Keratinocyte (primary cell): Measurements from ENCODE around the gene UPK1A. TPM values are rescaled to one million over a fixed set of nuclear protein-coding genes. Genes with fewer than 3 reads are reported as not detected.

Experiments used
- DNase-seq: peaks from one replicate; pipeline ENCODE4 v3.0.0-alpha.2; 2011; ENCODE audit warnings: low read depth, missing footprints, low spot score
- FAIRE-seq: peaks from 2 replicates; lab custom pipeline; 2011; peaks lifted over from hg19 to GRCh38; lab: Jason Lieb, UNC
- H2AFZ ChIP-seq: 2 replicates; pipeline ENCODE4 v1.6.0; 2012; ENCODE audit warnings: low read length, control low read depth, inconsistent platforms; ENCODE audit not compliant: control insufficient read depth
- H3K27ac ChIP-seq: 2 replicates; pipeline ENCODE4 v1.5.1; 2011; ENCODE audit warnings: low read length; ENCODE audit not compliant: control insufficient read depth, insufficient read depth
- H3K27me3 ChIP-seq: 3 replicates; pipeline ENCODE4 v1.6.0; 2011; ENCODE audit warnings: low read length; ENCODE audit not compliant: control insufficient read depth, insufficient read depth; ENCODE audit errors: extremely low read depth
- H3K36me3 ChIP-seq, 2 experiments: 2 replicates in 1 of 2; 3 replicates in 1 of 2; pipeline ENCODE4 v1.5.1; 2011; ENCODE audit warnings: low read length in 2 of 2, mild to moderate bottlenecking in 1 of 2; ENCODE audit not compliant: control insufficient read depth in 2 of 2, insufficient read depth in 2 of 2; ENCODE audit errors: extremely low read depth in 1 of 2
- H3K4me1 ChIP-seq: 3 replicates; pipeline ENCODE4 v1.5.1; 2011; ENCODE audit warnings: low read length; ENCODE audit not compliant: control insufficient read depth, insufficient read depth; ENCODE audit errors: extremely low read depth
- H3K4me2 ChIP-seq: 3 replicates; pipeline ENCODE4 v1.6.0; 2011; ENCODE audit warnings: low read depth, low read length; ENCODE audit not compliant: control insufficient read depth, insufficient read depth; ENCODE audit errors: extremely low read depth
- H3K4me3 ChIP-seq, 3 experiments: fragments of 200-600 bp in 1 of 3; sonication (generic) in 1 of 3; 2 replicates in 2 of 3; 3 replicates in 1 of 3; pipeline ENCODE4 v1.5.1; 2011 to 2016; ENCODE audit warnings: low read length in 3 of 3, mild to moderate bottlenecking in 3 of 3, control low read depth in 2 of 3, inconsistent platforms in 1 of 3, low read depth in 1 of 3, mixed read lengths in 1 of 3, mixed run types in 1 of 3, moderate library complexity in 1 of 3; ENCODE audit not compliant: control insufficient read depth in 2 of 3, insufficient read depth in 2 of 3; ENCODE audit errors: extremely low read depth in 1 of 3
- H3K79me2 ChIP-seq: 2 replicates; pipeline ENCODE4 v1.6.0; 2012; ENCODE audit warnings: low read length; ENCODE audit not compliant: control insufficient read depth, insufficient read depth
- H3K9ac ChIP-seq: 3 replicates; pipeline ENCODE4 v1.6.0; 2011; ENCODE audit warnings: low read length; ENCODE audit not compliant: control insufficient read depth, insufficient read depth; ENCODE audit errors: extremely low read depth
- H3K9me1 ChIP-seq: 3 replicates; pipeline ENCODE4 v1.6.0; 2011; ENCODE audit warnings: low read length; ENCODE audit not compliant: control insufficient read depth, insufficient read depth; ENCODE audit errors: extremely low read depth
- H3K9me3 ChIP-seq: 2 replicates; pipeline ENCODE4 v1.5.1; 2012; ENCODE audit warnings: low read depth, low read length; ENCODE audit not compliant: control insufficient read depth
- H4K20me1 ChIP-seq: 3 replicates; pipeline ENCODE4 v1.6.0; 2011; ENCODE audit warnings: low read length; ENCODE audit not compliant: control insufficient read depth, insufficient read depth; ENCODE audit errors: extremely low read depth
- EZH2 ChIP-seq: IDR thresholded peaks from one replicate; pipeline ENCODE4 v1.6.1; 2012; ENCODE audit warnings: inconsistent platforms, mild to moderate bottlenecking, low read length, moderate library complexity
- dilution Hi-C: fragments of 300-500 bp; cut with MboI; formaldehyde crosslinking; loops from one replicate; pipeline ENCODE4 v1.7.0; 2020; ENCODE audit warnings: low sequenced_read_pairs; ENCODE audit not compliant: extremely low pct_ligation_motif_present
- polyA plus RNA-seq, 5 experiments: library from polyadenylated mRNA; depleted of rRNA in 3 of 5; stranded (reverse) in 3 of 5; stranded (forward) in 1 of 5; unstranded in 1 of 5; fragments of >200 nt; gene quantifications; 1 replicate in 1 of 5; 2 replicates in 3 of 5; 3 replicates in 1 of 5; pipeline versions ENCODE4 v1.2.1 to v1.2.3, GENCODE V29; 2011 to 2012; ENCODE audit warnings: missing spikeins in 2 of 5, low read depth in 1 of 5, low replicate concordance in 1 of 5
- TF ChIP-seq, protein P1 (sequence below), 3 experiments: IDR thresholded peaks in 1 of 3; conservative IDR thresholded peaks in 1 of 3; optimal IDR thresholded peaks in 1 of 3; 2 replicates in 2 of 3; 3 replicates in 1 of 3; pipeline versions ENCODE3 to v1.5.1; 2011; ENCODE audit warnings: low read length in 3 of 3, mild to moderate bottlenecking in 3 of 3, moderate library complexity in 2 of 3, control low read depth in 1 of 3, inconsistent platforms in 1 of 3; ENCODE audit not compliant: insufficient read depth in 2 of 3; ENCODE audit errors: extremely low read depth in 1 of 3

Gene UPK1A
- polyA plus RNA-seq, 1 donor (not counting 4 experiments of a cell fraction or from before 2014, with no cell fraction given): 0.09 TPM

DNA sequence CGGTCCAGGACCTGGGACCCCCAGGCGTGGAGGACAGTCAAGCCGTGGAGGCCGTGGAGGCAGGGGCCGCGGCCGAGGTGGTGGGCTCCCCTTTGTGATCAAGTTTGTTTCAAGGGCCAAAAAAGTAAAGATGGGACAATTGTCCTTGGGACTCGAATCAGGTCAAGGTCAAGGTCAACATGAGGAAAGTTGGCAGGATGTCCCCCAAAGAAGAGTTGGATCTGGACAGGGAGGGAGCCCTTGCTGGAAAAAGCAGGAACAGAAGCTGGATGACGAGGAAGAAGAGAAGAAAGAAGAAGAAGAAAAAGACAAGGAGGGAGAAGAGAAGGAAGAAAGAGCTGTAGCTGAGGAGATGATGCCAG is 53.8 kb downstream of the UPK1A start:
- no peaks in the 10 kb centered on the region for H3K9me1 ChIP-seq
- H3K79me2 ChIP-seq: peaks cover 45% of the 10 kb centered on the region
- no peak overlapping the region for H3K4me2 ChIP-seq
- H3K4me3 ChIP-seq: no peak overlapping the region
- no peak for DNase-seq
- FAIRE-seq: no peak
- H2AFZ ChIP-seq: no peak overlapping the region
- no peaks in the 10 kb centered on the region for H3K27me3 ChIP-seq
- TF ChIP-seq EZH2: no peak
- TF ChIP-seq, protein P1, sequence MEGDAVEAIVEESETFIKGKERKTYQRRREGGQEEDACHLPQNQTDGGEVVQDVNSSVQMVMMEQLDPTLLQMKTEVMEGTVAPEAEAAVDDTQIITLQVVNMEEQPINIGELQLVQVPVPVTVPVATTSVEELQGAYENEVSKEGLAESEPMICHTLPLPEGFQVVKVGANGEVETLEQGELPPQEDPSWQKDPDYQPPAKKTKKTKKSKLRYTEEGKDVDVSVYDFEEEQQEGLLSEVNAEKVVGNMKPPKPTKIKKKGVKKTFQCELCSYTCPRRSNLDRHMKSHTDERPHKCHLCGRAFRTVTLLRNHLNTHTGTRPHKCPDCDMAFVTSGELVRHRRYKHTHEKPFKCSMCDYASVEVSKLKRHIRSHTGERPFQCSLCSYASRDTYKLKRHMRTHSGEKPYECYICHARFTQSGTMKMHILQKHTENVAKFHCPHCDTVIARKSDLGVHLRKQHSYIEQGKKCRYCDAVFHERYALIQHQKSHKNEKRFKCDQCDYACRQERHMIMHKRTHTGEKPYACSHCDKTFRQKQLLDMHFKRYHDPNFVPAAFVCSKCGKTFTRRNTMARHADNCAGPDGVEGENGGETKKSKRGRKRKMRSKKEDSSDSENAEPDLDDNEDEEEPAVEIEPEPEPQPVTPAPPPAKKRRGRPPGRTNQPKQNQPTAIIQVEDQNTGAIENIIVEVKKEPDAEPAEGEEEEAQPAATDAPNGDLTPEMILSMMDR (optimal IDR thresholded peaks at IDR 0.05 in 1 of 3, IDR thresholded peaks at IDR 0.05 in 1 of 3, conservative IDR thresholded peaks at IDR 0.05 in 1 of 3; ENCODE audit: extremely low read depth in 1 of 3, insufficient read depth in 2 of 3, low read length in 3 of 3): no peak
- dilution Hi-C loops: no loop called here
- H3K36me3 ChIP-seq: peaks cover 31 to 33% of the 10 kb centered on the region in 2 experiments
- H4K20me1 ChIP-seq: peaks cover 4% of the 10 kb centered on the region
- H3K9ac ChIP-seq: no peak overlapping the region
- H3K4me1 ChIP-seq: peaks cover 22% of the 10 kb centered on the region
- no peak overlapping the region for H3K27ac ChIP-seq
- no peaks in the 10 kb centered on the region for H3K9me3 ChIP-seq

DNA sequence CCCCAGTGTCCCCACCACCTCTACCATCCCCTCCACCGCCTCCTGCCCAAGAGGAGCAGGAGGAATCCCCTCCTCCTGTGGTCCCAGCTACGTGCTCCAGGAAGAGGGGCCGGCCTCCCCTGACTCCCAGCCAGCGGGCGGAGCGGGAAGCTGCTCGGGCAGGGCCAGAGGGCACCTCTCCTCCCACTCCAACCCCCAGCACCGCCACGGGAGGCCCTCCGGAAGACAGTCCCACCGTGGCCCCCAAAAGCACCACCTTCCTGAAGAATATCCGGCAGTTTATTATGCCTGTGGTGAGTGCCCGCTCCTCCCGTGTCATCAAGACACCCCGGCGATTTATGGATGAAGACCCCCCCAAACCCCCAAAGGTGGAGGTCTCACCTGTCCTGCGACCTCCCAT is 54.3 kb downstream of the UPK1A start:
- TF ChIP-seq, protein P1 (optimal IDR thresholded peaks at IDR 0.05 in 1 of 3, IDR thresholded peaks at IDR 0.05 in 1 of 3, conservative IDR thresholded peaks at IDR 0.05 in 1 of 3; ENCODE audit: extremely low read depth in 1 of 3, insufficient read depth in 2 of 3, low read length in 3 of 3): no peak
- TF ChIP-seq EZH2: no peak
- Histone ChIP-seq H3K4me1 (peaks cover 21% of the 10 kb centered on the region), H2AFZ (no peak overlapping the region), H3K27me3 (no peaks in the 10 kb centered on the region), H3K9me3 (no peaks in the 10 kb centered on the region), H3K9ac (no peak overlapping the region), H3K27ac (no peak overlapping the region), H3K4me2 (no peak overlapping the region), H3K9me1 (no peaks in the 10 kb centered on the region), H3K4me3 (no peak overlapping the region), H3K36me3 (peaks cover 36 to 38% of the 10 kb centered on the region in 2 experiments), H3K79me2 (peaks cover 47% of the 10 kb centered on the region), H4K20me1 (peaks cover 4% of the 10 kb centered on the region)
- DNase-seq (no peak), FAIRE-seq (no peak)
- dilution Hi-C loops: no loop called here
